HFF-Myc (cell line): ENCODE results near the gene PPM1B.

Source experiments
- DNase-seq: peaks from one replicate; pipeline ENCODE4 v3.0.0-alpha.2; 2011; ENCODE audit warnings: low read depth; ENCODE audit errors: extremely low read depth
- H3K4me3 ChIP-seq: replicated peaks from 2 replicates; pipeline ENCODE4 v1.5.1; 2011; ENCODE audit warnings: low read depth, mild to moderate bottlenecking, control low read depth, low read length
- CTCF ChIP-seq: IDR thresholded peaks from 2 replicates; pipeline ENCODE4 v1.5.1; 2012; ENCODE audit warnings: mild to moderate bottlenecking, low read depth, low read length, control low read depth; ENCODE audit errors: missing control alignments

Gene PPM1B

GRCh38 chr2:44191739-44192138 lies 23.1 kb downstream of the PPM1B start:
- DNase-seq: no peak
- TF ChIP-seq CTCF: no peak
- H3K4me3 ChIP-seq: no peak overlapping the region

GRCh38 chr2:44192646-44193045 lies 24.0 kb downstream of the PPM1B start:
- no peak for TF ChIP-seq CTCF
- no peak overlapping the region for H3K4me3 ChIP-seq
- DNase-seq: no peak

GRCh38 chr2:44195714-44196113 lies 27.0 kb downstream of the PPM1B start:
- no peak overlapping the region for H3K4me3 ChIP-seq
- TF ChIP-seq CTCF: no peak

GRCh38 chr2:44197816-44198215 lies 29.1 kb downstream of the PPM1B start:
- no peak for TF ChIP-seq CTCF
- DNase-seq: no peak
- no peak overlapping the region for H3K4me3 ChIP-seq

More at GRCh38 chr2:44195714-44196113, 27.0 kb downstream of the PPM1B start:
- DNase-seq: no peak

- DNase-seq: no peak
- H3K4me3 ChIP-seq: no peak overlapping the region
- TF ChIP-seq CTCF: no peak
Observed at GRCh38 chr2:44200011-44200410, 31.3 kb downstream of the PPM1B start.

GRCh38 chr2:44200759-44201158 lies 32.1 kb downstream of the PPM1B start:
- H3K4me3 ChIP-seq: no peak overlapping the region
- DNase-seq: no peak
- no peak for TF ChIP-seq CTCF

GRCh38 chr2:44201648-44202165 lies 33.0 kb downstream of the PPM1B start:
- no peak for TF ChIP-seq CTCF
- no peak for DNase-seq
- no peak overlapping the region for H3K4me3 ChIP-seq
